Amygdala (tissue), 56 donors: ENCODE results near the gene NOXA1.
"Not testable (repeated sequence)": the region's sequence is repeated elsewhere in the genome, so short reads cannot be mapped to it uniquely, and the experiment has no call there.

Experiments used
- DNase-seq, 56 donors: peaks; one replicate each; lab custom pipeline; 2025; lab: John Stamatoyannopoulos, UW

The NOXA1 gene

GRCh38 chr9:137451264-137452005 is 28.2 kb downstream of the NOXA1 start:
- DNase-seq, result not testable (repeated sequence)

GRCh38 chr9:137452006-137452760 is 29.0 kb downstream of the NOXA1 start:
- DNase-seq, result no peak

DNA sequence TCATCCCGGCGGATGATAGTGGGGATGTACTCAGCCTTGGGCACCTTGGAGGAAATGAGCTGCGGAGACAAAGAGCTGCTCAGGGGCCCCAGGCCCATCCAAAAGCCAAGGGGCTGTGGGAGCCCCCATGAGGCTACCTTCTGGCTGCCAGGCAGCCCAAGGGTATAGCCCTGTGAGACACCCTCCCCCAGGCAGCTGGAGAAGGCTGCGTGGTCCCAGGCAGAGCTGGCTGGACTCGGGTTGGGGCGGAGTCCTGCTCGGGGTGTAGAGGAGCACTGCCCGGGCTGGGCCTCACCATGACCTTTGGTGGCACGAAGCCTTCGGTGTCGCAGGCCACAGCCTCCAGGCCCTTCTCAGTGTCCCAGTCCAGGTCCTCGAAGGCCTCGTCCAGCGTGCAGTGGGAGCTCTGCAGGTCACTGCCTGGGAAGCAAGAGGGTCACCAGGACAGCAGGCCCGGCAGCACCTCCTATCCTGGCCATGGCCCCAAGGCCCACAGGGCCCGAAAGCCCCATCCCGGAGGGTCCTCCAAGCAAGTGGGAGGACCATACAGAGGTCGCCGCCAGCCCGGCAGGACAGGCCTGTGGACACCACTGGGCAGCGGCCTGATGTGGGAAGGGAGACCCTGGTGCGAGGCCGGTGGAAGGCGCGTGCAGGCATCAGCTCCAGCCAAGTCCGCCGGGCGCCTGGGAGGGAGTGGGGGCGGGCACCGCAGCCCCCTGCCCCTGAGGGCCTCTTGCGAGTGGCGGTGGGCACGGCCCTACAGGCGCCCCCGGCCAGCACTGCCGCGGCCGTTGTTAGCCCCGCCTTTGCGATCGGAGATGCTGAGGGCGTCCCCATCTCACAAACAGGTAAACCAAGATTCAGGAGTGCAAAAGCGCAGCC is 29.8 kb downstream of the NOXA1 start:
- no peak for DNase-seq

GRCh38 chr9:137453643-137454081 is 30.5 kb downstream of the NOXA1 start:
- peak in 17 of 56 donors; percentile 5 to 76 (median 46) for DNase-seq

- peak in 6 of 56 donors; percentile 18 to 71 (median 52) for DNase-seq
Measured at GRCh38 chr9:137454145-137454596, 31.0 kb downstream of the NOXA1 start.

- no peak for DNase-seq
Measured at GRCh38 chr9:137454597-137455358, 31.6 kb downstream of the NOXA1 start.

- DNase-seq, result no peak
Measured at GRCh38 chr9:137455359-137455991, 32.3 kb downstream of the NOXA1 start.

GRCh38 chr9:137456061-137456863 is 33.1 kb downstream of the NOXA1 start:
- no peak for DNase-seq

DNA sequence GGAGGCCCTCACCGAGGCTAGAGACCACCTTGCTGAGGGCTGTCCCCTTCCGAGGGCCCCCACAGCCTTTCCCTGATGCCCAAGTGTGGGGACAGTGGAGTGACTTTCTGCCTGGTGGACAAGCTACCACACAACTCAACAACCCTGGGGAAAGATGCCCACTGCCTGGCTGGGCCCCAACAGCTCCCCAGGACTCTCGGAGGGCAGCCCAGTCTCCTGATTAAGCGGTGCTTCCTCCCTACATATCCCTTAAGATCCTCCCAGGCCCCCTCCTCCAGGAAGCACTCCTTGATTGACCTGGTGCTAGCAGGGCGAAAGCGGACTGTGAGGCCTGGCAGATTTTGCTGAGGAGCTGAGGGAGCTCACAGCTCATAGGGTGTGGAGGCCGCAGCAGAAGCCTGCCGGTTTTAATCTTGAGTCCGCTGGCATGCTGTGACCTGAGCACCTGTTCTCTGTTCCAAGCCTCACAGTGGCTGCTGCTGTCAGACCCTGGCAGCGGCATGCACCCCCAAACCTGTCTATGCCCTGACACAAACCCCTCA is 33.7 kb downstream of the NOXA1 start:
- no peak for DNase-seq

DNA sequence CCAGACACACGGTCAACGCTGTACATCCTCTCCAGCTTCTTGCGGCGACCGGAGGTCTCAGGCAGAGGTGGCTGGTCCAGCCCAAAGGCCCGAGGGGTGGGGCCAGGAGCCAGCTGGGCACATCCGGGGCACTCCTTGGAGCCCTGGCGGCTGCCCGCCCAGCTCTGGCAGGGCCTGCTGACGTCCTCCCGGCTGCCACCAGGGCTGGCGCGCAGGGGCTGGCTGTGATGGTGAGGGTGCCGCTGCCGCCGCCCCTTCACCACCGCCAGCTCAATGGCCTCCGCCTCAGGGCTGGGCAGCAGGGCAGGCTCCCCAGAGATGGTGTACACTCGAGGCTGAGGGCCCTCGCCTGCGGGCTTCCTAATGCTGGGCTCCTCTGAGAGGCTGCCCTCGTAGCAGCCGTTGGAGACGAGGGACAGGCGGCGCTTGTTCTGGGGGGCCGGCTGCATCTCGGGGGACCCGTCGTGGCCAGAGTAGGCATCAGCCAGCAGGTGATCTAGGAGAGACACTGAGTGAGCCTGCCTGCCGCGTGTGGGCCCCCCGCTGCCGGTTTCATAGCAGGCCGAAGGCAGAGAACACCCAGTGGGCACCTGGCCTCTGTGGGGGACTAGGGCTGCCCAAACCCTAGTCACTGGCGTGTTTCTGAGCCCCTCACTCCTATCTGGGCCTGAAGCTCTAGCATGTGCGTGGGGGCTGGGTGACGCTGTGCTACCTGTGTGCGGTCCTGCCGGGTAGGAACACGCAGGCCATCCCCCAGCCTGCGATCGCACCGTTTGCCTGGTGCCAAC is 34.4 kb downstream of the NOXA1 start:
- DNase-seq, result peak in 12 of 56 donors; percentile 14 to 63 (median 38)

- DNase-seq, result peak in 45 of 56 donors; percentile 23 to 87 (median 66)
Measured at GRCh38 chr9:137458194-137459151, 35.3 kb downstream of the NOXA1 start.

- peak in 55 of 56 donors; percentile 30 to 97 (median 85) for DNase-seq
Measured at GRCh38 chr9:137459152-137459600, 36.0 kb downstream of the NOXA1 start, which contains the start of gene NSMF. TSS of gene NSMF (minus strand) at chr9:137459334. CDS start at chr9:137459102, 232 bp downstream.

DNA sequence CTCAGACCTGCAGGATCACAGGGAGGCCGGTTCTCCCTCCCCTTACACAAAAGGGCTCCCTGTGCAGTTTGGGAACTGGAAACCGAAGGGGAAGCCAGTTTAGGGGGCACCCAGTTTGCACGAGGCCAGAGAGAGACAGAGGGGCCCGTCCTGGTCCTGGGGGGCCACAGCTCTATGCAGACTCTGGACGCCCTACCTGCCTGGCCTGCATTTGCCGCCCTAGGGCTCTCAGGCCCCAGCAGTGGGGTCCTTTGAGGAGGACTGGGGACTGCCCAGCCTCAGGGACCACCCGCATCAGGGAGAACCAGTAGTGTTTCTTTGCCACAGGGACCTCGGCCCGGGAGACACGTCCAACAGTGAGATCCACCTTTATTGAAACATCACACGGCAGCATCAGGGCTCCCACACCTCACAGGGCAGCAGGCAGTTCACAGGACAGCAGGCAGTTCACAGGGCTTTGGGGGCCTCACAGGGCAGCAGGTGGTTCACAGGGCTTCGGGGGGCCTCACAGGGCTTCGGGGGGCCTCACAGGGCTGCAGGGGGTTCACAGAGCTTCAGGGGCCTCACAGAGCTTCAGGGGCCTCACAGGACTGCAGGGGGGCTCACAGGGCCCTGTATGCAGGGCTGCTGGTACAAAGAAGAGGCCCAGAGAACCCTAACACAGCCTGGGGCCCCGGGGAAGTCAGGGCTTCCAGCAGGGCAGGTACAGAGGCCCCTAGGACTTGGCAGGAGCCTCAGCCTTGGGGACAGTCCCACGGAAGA is 36.6 kb downstream of the NOXA1 start:
- DNase-seq, result no peak

GRCh38 chr9:137460363-137461315 is 37.4 kb downstream of the NOXA1 start:
- no peak for DNase-seq
